GM19438 (cell line): ENCODE data around the gene BLOC1S4.
"Not testable (repeated sequence)": the region's sequence is repeated elsewhere in the genome, so short reads cannot be mapped to it uniquely, and the experiment has no call there.

Experiments used
- ATAC-seq: cut with Tn5 transposase; IDR thresholded peaks from one replicate; pipeline ENCODE4 v1.9.1; 2021; ENCODE audit warnings: low read depth; ENCODE audit not compliant: unreplicated experiment

BLOC1S4 gene

GRCh38 chr4:6756345-6756744, 40.4 kb downstream of the BLOC1S4 start:
- not testable (repeated sequence) for ATAC-seq

GRCh38 chr4:6758728-6759127, 42.8 kb downstream of the BLOC1S4 start:
- no peak for ATAC-seq

- no peak for ATAC-seq
These were observed 44.9 kb downstream of the BLOC1S4 start for GRCh38 chr4:6760865-6761264.

- ATAC-seq: no peak
These were observed 46.0 kb downstream of the BLOC1S4 start for GRCh38 chr4:6761649-6762615.

- ATAC-seq: no peak
These were observed 47.4 kb downstream of the BLOC1S4 start for GRCh38 chr4:6763330-6763851.

- ATAC-seq: no peak
These were observed 49.1 kb downstream of the BLOC1S4 start for GRCh38 chr4:6764976-6765620.

- no peak for ATAC-seq
These were observed 49.7 kb downstream of the BLOC1S4 start for GRCh38 chr4:6765703-6766102.
